ENCODE measurements around the gene CAPN1. TPM values are rescaled to one million over a fixed set of nuclear protein-coding genes. Genes with fewer than 3 reads are reported as not detected.

CAPN1 gene
- total RNA-seq, 6 donors from 2014 or later: 152 to 327 (median 235) TPM

DNA sequence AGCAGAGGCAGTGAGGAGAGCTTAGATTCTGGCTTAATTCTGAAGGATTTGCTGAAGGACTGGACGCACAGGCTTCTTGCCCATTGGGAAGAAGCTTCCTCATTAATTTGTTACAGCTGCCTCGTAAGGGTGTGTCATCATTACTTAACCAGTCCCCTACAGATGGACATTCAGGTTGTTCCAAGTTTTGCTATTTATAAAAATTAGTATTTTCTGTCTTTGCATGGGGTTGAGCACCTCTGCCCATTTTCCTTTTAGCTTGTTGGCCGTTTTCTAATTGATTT, 38.1 kb downstream of the CAPN1 start:
- WGBS, 2 donors: 60 to 67% methylated on average over 3 of the region's 3 CpGs
- ATAC-seq (ENCODE audit: low FRiP score in 2 of 2): peak in 1 of 2 donors; percentile 55
- no peak for DNase-seq
- TF ChIP-seq, protein P1, sequence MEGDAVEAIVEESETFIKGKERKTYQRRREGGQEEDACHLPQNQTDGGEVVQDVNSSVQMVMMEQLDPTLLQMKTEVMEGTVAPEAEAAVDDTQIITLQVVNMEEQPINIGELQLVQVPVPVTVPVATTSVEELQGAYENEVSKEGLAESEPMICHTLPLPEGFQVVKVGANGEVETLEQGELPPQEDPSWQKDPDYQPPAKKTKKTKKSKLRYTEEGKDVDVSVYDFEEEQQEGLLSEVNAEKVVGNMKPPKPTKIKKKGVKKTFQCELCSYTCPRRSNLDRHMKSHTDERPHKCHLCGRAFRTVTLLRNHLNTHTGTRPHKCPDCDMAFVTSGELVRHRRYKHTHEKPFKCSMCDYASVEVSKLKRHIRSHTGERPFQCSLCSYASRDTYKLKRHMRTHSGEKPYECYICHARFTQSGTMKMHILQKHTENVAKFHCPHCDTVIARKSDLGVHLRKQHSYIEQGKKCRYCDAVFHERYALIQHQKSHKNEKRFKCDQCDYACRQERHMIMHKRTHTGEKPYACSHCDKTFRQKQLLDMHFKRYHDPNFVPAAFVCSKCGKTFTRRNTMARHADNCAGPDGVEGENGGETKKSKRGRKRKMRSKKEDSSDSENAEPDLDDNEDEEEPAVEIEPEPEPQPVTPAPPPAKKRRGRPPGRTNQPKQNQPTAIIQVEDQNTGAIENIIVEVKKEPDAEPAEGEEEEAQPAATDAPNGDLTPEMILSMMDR (IDR thresholded peaks at IDR 0.05): no peak
- TF ChIP-seq POLR2AphosphoS5 (IDR thresholded peaks at IDR 0.05) (no peak), EP300 (IDR thresholded peaks at IDR 0.05) (no peak), POLR2A (IDR thresholded peaks at IDR 0.05) (no peak)
- no peaks in the 10 kb centered on the region for H3K9me3 ChIP-seq
- H3K4me1 ChIP-seq: peaks cover 3 to 22% (median 7%) of the 10 kb centered on the region in 4 donors
- no peak overlapping the region for H3K4me3 ChIP-seq
- H3K27ac ChIP-seq: no peak overlapping the region
- H3K27me3 ChIP-seq: no peaks in the 10 kb centered on the region
- H3K36me3 ChIP-seq: no peaks in the 10 kb centered on the region

DNA sequence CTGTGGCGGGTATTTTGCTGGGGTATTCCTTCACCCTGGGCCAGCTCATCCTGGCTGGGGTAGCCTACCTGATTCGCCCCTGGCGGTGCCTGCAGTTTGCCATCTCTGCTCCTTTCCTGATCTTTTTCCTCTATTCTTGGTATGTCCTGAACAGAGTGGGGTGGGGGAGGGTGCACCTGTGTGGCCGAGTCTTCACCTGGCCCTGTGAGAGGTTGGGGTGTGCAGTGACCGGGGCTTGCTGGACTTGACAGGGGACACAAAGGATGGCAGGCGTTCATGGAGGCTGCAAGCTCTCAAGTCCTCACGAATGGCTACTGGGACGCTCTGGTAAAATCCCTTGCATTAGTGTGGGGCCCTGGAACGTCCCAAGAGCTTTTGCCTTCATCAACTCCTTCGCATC, 39.3 kb downstream of the CAPN1 start:
- Histone ChIP-seq H3K4me3 (no peak overlapping the region), H3K9me3 (no peaks in the 10 kb centered on the region), H3K36me3 (no peaks in the 10 kb centered on the region), H3K4me1 (peaks cover 14 to 33% (median 16%) of the 10 kb centered on the region in 4 donors), H3K27ac (no peak overlapping the region), H3K27me3 (no peaks in the 10 kb centered on the region)
- WGBS, 2 donors: 93 to 98% methylated on average over 9 to 10 of the region's 10 CpGs
- ATAC-seq (ENCODE audit: low FRiP score in 2 of 2) (no peak), DNase-seq (no peak)
- no peak for TF ChIP-seq POLR2AphosphoS5 (IDR thresholded peaks at IDR 0.05)
- TF ChIP-seq, protein P1 (IDR thresholded peaks at IDR 0.05): no peak
- TF ChIP-seq EP300 (IDR thresholded peaks at IDR 0.05): no peak
- TF ChIP-seq POLR2A (IDR thresholded peaks at IDR 0.05): no peak

- Histone ChIP-seq H3K36me3 (no peaks in the 10 kb centered on the region), H3K9me3 (no peaks in the 10 kb centered on the region), H3K27me3 (no peaks in the 10 kb centered on the region), H3K4me3 (no peak overlapping the region), H3K27ac (no peak overlapping the region), H3K4me1 (peaks cover 17 to 37% (median 19%) of the 10 kb centered on the region in 4 donors)
- WGBS, 2 donors: 45 to 64% methylated on average over 7 to 8 of the region's 8 CpGs
- no peak for TF ChIP-seq POLR2A (IDR thresholded peaks at IDR 0.05)
- TF ChIP-seq POLR2AphosphoS5 (IDR thresholded peaks at IDR 0.05): peak in 1 of 2 donors; percentile 9
- no peak for TF ChIP-seq EP300 (IDR thresholded peaks at IDR 0.05)
- TF ChIP-seq, protein P1 (IDR thresholded peaks at IDR 0.05): no peak
- ATAC-seq (ENCODE audit: low FRiP score in 2 of 2) (peak in 1 of 2 donors; percentile 70), DNase-seq (peak in 1 of 2 donors; percentile 69)
Observed at GRCh38 chr11:65223011-65223410, 41.3 kb downstream of the CAPN1 start.

DNA sequence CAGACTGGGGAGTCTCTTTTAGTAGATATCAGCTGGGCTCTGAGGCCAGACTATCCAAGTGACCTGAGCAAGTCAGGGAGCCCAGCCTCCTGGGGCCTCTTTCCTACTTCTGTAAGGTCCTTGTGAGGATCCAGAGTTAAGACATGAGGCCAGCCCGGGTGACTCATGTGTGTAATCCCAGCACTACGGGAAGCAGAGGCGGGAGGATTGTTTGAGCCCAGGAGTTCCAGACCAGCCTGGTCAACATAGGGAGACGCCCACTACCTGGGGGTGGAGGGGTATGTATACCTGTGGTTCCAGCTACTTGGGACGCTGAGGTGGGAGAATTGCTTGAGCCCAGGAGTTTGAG, 43.2 kb downstream of the CAPN1 start:
- ATAC-seq (ENCODE audit: low FRiP score in 2 of 2): peak; percentile 82 to 84
- peak overlapping the region in 1 of 4 donors; percentile 70 for H3K27ac ChIP-seq
- H3K4me3 ChIP-seq: no peak overlapping the region
- 43 to 52% methylated on average over 5 of the region's 5 CpGs for WGBS, 2 donors
- peak in 1 of 2 donors; percentile 90 for DNase-seq
- no peaks in the 10 kb centered on the region for H3K36me3 ChIP-seq
- TF ChIP-seq POLR2AphosphoS5 (IDR thresholded peaks at IDR 0.05) (peak in 1 of 2 donors; percentile 12), EP300 (IDR thresholded peaks at IDR 0.05) (no peak)
- no peaks in the 10 kb centered on the region for H3K9me3 ChIP-seq
- H3K4me1 ChIP-seq: peaks cover 17 to 37% (median 19%) of the 10 kb centered on the region in 4 donors
- H3K27me3 ChIP-seq: no peaks in the 10 kb centered on the region

DNA sequence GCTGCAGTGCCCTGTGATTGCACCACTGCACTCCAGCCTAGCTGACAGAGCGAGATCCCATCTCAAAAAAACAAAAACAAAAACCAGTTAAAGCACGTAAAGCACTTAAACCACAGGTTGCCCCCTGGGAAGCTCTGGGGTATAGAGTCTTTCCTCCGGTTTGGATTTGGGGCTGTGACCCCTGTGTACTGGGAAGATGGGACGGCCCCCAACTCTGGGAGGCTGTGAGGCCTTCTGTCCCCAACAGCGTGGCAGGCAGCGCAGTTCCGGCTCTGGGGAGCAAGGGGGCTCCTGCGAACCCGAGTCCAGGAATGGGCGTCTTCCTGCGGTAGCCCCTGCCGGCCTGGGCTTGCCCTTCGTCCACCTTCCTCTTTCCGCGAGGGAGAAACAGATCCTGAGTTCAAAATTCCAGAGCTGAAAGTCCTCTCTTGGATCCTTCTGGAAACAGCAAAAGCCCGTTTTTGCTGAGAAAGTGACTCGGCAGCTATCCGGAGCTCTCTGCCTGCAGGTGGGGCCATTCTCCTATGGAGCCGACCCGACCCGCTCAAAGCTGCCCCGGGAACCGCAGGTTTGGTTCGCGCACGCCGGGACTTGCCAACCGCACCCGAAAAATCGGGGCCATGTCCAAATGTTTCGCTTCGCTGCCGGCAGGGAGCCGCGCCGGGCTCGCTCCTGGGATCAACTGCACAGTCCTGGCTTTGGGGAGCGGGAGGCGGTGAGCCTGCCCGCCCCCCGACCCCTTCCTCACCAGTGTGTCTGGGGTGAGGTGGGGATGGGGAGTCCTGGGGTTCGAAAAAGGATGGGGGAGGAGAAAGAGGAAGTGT, 43.8 kb downstream of the CAPN1 start:
- TF ChIP-seq, protein P1 (IDR thresholded peaks at IDR 0.05): peak in 5 of 6 experiments; percentile 18 to 54 (median 39)
- TF ChIP-seq POLR2A (IDR thresholded peaks at IDR 0.05): no peak
- Histone ChIP-seq H3K27ac (peak overlapping the region in 2 of 4 donors; percentile 47 to 70), H3K9me3 (no peaks in the 10 kb centered on the region), H3K4me3 (peak overlapping the region in 3 of 4 donors; percentile 35 to 52 (median 49)), H3K4me1 (peaks cover 17 to 37% (median 19%) of the 10 kb centered on the region in 4 donors), H3K36me3 (no peaks in the 10 kb centered on the region), H3K27me3 (no peaks in the 10 kb centered on the region)
- WGBS, 2 donors: 10 to 11% methylated on average over 24 to 38 of the region's 42 CpGs
- peak; percentile 72 to 87 for DNase-seq
- peak; percentile 61 to 85 for ATAC-seq (ENCODE audit: low FRiP score in 2 of 2)

Data from upper lobe of left lung (tissue), 6 donors.